Smooth muscle cell of the brain vasculature (primary cell): Measurements from ENCODE around the gene PIGB.
"Not testable (repeated sequence)": the region's sequence is repeated elsewhere in the genome, so short reads cannot be mapped to it uniquely, and the experiment has no call there.

Experiments used
- DNase-seq: peaks from one replicate; pipeline ENCODE4 v3.0.0-alpha.2; 2012; ENCODE audit warnings: low read depth, low spot score

The PIGB gene

DNA sequence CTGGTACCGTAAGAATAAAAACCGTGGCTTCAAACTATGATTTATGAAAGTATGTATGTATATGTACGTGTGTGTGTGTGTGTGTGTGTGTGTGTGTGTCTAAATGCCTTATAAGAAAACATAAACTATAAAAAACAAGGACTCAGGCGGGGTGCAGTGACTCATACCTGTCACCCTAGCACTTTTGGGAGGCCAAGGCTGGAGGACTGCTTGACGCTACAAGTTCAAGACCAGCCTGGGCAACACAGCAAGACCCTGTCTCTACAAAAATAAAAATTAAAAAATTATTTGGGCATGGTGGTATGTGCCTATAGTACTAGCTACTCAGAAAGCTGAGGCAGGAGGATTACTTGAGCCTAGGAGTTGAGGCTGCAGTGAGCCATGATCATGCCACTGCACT lies 60.1 kb downstream of the PIGB start:
- DNase-seq, result no peak

DNA sequence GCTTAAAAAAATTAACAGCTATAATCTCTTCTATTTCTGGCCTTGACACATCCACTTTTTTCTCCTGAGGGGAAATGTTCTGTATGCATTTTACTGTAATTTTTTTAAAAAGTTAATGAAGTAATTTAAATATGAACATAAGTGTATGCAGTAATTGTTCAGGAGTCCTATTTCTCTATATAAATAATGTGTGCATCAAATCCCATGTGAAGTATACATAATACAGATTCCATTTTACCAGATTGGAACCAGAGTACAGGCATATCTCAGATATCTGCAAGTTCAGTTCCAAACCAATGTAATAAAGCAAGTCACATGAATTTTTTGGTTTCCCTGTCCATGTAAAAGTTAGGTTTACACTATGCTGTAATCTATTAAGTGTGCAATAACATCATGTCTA lies 62.6 kb downstream of the PIGB start:
- DNase-seq, result no peak

DNA sequence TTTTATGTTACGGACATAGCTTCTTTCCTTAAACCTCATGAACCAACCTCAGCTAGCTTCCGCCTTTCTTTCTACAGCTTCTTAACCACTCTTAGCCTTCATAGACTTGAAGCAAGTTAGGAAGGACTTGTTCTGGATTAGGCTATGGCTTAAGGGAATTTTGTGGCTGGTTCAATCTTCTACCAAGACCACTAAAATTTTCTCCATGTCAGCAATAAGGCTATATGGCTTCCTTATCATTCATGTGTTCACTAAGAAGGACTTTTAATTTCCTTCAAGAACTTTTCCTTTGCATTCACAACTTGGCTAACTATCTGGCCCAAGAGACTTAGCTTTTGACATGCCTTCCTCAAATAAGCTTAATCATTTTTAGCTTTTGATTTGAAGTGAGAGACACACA lies 64.7 kb downstream of the PIGB start:
- DNase-seq, result no peak

DNA sequence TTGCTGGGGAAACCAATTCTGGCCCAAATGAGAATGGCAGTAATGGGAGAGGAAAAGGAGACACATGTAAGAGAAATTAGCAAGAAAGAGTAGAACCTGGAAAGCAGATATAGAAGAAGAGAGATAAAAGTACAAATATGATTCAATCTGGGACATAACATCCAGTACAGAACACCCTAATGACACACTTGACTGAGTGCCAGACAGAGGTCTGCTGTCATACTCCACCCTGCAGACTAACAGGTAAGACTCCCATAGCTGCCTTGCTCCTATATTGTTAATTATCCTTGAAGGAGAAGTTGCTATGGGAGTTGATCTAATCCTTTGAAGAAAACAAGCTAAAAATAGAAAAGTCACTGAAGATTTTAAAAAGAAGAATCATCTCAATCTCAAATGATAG lies 68.0 kb downstream of the PIGB start:
- no peak for DNase-seq

DNA sequence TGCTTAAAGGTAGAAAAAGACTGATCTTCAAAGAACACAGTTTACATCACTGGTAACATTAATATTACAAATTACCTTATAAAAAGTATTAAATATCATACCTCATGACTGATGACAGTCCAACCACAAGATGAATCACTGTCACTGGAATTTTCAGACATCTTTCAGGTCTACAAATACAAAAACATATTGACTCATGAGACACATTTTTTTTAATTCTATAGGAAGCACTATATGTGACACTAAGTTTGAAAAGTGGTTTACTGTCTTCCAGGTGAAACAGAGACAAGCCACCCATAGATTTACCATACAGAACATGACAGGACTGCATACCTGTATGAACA lies 70.2 kb downstream of the PIGB start:
- no peak for DNase-seq

DNA sequence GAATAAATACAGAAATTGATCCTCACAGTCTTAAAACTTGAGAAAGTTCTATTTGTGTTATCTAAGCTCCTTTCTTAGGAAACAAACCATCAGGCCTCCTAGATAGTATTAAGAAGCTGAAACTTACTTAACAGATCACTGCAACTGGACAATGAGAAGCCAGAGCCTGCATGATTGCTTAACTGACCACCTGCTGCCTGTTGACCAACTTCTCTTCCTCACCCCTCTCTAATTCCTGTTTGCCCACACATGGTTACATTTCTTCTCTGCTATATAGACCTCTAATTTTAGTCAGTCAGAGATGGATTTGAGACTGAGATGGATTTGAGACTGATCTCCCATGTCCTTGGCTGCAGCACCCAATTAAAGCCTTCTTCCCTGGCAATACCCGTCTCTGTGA lies 75.7 kb downstream of the PIGB start:
- no peak for DNase-seq

DNA sequence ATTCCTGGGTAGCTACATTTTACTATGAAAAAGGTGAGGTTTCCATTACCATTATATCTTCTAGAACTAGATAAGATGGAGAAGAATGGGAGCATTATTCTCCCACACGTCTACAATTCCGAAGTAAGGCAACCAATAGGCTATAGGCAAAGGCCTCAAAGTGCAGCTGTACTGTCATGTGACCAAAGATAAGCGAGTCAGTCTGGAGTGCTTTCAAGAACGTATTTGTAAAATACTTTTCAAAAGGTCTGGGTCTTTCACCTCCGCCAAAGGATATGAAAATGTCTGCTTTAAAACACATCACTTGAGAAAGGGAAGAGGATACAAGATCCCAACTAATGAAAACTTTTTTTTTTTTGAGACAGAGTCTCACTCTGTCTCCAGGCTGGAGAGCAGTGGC lies 79.2 kb downstream of the PIGB start:
- no peak for DNase-seq

DNA sequence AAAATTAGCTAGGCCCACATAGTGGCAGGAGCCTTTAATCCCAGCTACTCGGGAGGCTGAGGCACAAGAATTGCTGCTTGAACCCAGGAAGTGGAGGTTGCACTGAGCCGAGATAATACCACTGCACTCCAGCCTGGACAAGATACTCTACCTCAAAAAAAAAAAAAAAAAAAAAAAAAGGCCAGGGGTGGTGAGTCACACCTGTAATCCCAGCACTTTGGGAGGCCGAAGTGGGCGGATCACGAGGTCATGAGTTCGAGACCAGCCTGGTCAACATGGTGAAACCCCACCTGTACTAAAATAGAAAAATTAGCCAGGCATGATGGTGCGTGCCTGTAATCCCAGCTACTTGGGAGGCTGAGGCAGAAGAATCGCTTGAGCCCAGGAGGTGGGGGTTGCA lies 81.0 kb downstream of the PIGB start:
- DNase-seq, result not testable (repeated sequence)

DNA sequence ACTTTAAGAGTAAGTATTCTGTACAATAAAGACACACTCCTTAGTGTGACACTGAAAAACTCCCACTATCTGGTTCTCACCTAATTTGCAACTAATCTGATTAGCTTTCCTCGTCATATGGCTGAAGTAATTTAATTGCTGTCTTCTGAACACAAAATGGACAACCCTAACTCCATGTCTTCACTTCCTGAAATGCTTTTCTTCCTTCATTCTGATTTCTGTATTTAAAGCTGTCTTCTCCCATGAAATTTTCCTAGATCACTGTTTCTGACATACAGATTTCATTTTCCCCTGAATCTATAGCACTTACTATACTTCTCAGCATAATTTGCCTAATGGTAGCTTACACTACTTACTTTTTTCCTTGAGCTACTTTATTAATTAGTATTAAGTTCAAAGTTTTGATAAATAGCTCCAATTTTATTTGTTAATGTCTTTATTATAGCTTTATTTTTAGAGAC lies 82.8 kb downstream of the PIGB start:
- DNase-seq, result no peak

DNA sequence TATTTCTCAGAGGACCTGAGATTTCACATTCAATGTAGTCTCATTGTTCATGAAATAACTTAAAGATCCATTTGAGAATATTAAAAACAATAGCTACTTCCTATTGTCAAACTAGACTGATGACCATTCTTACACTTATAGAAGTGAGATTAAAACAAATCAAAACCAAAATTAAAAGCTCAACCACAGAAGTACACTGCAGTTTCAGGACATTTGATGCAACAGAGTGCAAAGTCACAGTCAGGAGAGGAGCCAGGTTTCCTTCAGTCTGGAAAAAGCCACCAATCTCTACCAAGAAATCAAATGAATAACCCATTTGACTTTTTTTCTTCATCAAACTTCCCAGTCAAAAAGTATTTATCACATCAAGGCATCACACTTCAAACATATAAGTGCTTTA lies 83.7 kb downstream of the PIGB start:
- DNase-seq, result no peak

DNA sequence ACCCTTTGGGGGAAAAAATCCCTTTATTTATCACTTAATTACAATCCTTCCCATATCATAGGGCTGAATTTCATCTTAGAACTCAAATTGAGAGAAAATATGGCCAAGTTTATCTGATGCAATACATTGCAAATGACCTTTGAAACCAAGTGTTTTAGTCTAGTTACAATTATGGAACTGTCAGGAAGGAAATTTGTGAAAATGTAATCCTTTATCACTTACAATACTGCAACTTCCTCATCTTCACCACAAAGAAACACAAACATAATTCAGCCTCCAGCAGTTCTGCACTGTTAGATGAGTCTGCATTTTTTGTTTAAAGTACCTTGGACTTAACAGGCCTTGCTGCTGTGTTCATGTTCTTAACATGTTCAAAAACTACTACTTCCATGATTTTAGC lies 84.5 kb downstream of the PIGB start:
- no peak for DNase-seq
